ENCODE measurements around the gene DDOST. TPM values are rescaled to one million over a fixed set of nuclear protein-coding genes. Genes with fewer than 3 reads are reported as not detected.
"Not testable (repeated sequence)": the region's sequence is repeated elsewhere in the genome, so short reads cannot be mapped to it uniquely, and the experiment has no call there.

The DDOST gene
- total RNA-seq, 1 donor from 2014 or later = 204 TPM

GRCh38 chr1:20625176-20626097, 35.7 kb downstream of the DDOST start:
- no peak for DNase-seq (ENCODE audit: low read depth)

GRCh38 chr1:20624709-20625108, 36.5 kb downstream of the DDOST start:
- no peak for DNase-seq (ENCODE audit: low read depth)

DNA sequence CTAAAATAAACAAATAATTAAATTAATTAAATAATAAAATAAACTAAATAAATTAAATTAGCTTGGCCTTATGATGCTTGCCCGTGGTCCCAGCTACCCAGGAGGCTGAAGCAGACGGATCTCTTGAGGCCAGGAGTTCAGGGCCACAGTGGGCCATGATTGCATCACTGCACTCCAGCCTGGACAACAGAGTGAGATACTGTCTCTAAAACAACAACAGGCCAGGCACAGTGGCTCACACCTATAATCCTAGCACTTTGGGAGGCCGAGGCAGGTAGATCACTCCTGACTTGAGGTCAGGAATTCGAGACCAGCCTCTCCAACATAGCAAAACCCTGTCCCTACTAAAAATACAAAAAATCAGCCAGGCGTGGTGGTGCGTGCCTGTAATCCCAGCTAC, 40.2 kb downstream of the DDOST start:
- no peak for DNase-seq (ENCODE audit: low read depth)

GRCh38 chr1:20619999-20620398, 41.2 kb downstream of the DDOST start:
- DNase-seq (ENCODE audit: low read depth) = no peak

- DNase-seq (ENCODE audit: low read depth) = no peak
Measured at GRCh38 chr1:20618550-20618949, 42.6 kb downstream of the DDOST start.

- no peak for DNase-seq (ENCODE audit: low read depth)
Measured at GRCh38 chr1:20616847-20617487, 44.2 kb downstream of the DDOST start.

DNA sequence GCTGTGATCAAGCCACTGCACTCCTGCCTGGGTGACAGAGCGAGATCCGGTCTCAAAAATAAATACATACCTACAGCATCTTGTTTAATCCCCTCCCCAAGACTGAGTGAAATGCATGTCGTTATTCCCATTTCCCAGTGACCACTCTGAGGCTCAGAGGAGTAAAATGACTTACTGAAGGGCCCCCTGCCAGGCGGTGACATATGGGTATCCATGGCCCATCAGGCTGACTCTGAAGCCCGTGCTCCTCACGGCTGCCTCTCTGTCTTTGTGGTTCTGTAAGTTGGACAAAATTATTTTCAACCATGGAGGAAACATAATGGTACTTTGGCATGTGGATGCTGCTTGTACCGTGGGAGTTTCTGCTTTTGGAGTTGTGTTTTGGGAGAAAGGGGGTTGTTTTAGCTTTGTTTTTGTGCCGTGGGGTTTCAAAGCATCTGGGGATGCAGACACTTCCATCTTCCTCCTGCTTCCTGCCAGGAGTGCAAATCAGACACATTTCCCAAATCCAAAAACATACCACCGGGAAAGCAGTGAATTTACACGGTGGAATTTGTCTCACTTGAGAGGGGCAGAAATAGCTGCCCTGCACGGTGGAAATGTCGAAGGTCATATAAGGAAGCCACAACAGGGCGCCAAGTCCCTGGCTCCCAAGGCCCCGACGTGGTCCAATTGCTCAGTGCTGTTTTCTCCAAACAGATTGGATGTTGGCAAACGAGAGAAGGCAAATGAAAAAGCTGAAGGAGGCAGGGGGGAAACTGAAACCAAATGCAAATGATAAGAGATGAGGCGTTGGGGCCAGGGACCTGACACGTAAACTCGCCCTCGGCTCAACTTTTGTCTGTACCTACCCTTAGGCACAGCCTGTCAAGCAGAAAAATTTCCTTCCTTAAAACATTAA, 45.0 kb downstream of the DDOST start:
- DNase-seq (ENCODE audit: low read depth) = no peak

GRCh38 chr1:20614131-20614579, 47.0 kb downstream of the DDOST start:
- DNase-seq (ENCODE audit: low read depth) = no peak

DNA sequence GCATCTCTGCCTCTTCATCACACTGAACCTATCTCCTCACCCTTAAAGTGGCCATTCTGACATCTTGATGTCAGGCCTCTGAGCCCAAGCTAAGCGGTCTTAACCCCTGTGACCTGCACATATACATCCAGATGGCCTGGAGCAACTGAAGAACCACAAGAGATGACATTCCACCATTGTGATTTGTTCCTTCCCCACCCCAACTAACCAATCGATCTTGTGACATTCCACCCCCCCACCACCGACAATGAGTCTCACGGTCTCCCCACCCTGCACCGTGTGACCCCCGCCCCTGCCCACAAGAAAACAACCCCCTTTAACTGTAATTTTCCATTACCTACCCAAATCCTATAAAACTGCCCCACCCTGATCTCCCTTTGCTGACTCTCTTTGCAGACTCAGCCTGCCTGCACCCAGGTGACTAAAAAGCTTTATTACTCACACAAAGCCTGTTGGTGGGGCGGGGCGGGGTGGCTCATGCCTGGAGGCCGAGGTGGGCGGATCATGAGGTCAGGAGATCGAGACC, 48.9 kb downstream of the DDOST start:
- DNase-seq (ENCODE audit: low read depth) = no peak

DNA sequence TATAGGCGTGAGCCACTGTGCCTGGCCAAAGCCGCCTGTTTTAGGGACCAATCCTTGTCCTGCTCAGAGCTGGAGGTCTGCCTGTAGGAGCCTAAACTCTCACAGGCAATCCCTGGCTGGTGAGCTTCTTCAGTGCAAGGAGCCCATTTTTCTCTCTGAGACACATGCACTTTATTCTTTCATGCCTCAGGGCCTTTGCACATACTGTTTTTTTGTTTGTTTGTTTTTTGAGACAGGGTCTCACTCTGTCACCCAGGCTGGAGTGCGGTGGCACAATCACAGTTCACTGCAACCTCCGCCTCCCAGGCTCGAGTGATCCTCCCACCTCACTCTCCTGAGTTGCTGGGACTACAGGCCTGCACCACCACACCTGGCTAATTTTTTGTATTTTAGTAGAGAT, 49.5 kb downstream of the DDOST start:
- DNase-seq (ENCODE audit: low read depth) = no peak

DNA sequence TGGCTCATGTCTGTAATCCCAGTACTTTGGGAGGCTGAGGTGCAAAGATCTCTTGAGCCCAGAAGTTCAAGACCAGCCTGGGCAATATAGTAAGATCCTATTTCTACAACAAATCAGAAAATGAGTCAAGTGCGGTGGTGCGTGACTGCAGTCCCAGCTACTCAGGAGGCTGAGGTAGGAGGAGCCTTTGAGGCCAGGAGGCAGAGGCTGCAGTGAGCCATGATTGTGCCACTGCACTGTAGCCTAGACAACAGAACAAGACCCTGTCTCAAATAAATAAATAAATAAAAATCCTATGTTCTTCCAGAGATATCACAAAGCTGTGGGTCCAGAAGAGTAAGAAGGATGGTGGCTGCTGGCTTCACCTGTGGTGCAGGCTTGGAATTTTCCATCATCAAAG, 50.2 kb downstream of the DDOST start:
- no peak for DNase-seq (ENCODE audit: low read depth)

DNA sequence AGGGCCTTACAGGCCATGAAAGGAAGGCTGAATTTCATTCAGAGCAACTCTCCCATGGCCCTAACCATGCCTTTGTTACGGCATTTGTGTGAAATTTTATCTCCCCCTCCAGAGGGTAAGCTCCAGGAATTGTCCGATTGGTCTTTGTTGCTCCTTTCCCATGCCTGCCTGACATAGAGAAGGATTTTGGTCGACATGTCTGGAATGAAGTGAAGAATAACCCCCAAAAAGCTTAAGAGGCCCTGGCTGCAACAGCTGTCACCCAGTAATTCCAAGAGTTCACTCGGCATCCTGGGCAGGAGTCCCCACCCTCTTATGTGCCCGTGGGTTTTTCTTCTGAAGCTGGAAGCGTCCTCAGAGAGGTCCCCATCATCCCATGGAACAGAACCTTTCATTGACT, 51.6 kb downstream of the DDOST start:
- DNase-seq (ENCODE audit: low read depth) = peak; percentile 59

DNA sequence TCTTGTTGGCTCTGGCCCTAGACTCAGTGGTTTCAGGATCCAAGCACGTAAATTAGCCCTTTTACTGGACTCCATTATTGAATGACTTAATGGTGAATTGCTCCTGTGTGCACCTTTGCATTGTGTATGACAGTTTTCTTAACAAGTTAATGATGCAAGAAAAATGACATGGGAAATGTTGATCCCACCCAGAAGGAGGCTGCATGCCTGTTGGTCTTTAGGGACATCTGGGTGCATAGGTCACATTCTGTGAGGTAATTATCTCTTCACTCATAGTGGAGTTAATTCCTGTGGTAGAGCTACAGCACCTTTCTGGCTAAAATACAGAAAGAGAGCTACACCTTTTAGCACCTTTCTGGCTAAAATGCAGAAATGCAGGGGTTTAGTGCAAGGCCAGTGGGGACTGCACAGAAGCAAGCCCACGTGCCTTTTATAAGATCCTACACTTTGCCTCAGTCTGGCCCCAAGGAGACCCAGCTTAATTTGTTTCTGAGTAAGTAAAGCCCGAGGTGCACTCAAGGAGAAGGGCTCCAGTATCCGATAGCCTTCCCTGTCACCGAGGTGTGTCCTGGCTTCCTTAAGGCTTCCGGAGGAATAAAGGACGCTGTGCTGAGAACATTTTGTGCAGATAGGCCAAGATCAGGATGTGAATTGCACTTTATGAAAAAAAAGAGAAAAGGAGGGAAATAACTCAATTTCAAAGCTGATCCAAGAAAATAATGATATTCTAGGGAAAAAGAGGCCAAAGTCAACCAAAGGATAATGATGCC, 54.2 kb downstream of the DDOST start:
- not testable (repeated sequence) for DNase-seq (ENCODE audit: low read depth)

GRCh38 chr1:20604678-20605077, 56.5 kb downstream of the DDOST start:
- no peak for DNase-seq (ENCODE audit: low read depth)

DNA sequence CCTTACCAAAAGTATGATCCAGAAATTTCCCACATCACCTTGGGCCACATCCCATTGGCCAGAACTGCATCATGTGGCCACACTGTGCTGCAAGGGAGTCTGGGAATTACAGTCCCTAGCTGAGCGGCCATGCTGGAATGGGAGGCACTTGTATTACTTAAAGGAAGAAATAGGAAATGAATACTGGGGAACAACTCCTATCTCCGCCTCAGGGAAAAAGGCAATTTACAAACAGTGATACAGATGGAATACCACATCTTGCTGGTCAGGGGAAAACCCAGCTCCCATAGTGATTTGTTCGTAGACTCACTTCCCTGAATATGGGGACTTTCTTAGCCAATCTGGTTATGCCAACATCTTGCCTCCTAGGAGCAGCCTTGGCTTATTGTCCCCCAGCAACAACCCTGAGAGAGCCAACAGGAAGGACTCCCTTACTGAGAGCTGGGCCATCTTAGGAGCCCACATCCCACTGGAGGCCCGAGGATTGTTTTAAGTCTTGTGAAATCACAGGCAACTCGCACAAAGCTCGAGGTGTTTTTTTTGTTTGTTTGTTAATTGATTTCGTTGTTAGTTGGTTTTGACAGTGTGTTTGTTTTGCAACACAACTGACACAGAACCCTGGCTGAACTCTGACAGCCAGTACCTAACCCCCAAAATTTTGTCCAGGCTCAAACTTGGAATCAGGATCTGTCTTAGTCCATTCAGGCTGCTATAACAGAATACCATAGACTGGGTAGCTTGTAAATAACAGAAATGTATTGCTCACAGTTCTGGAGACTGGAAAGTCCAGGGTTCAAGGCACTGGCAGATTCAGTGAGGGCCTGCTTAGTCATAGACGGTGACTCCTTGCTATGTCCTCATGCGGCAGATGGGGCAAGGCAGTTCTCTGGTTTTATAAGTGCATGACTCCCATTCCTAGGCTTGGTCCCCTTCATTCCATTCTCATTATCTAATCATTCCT, 57.4 kb downstream of the DDOST start:
- DNase-seq (ENCODE audit: low read depth) = peak; percentile 66

- DNase-seq (ENCODE audit: low read depth) = peak; percentile 51
Measured at GRCh38 chr1:20602851-20603450, 58.2 kb downstream of the DDOST start.
